Thymus (tissue), 11 donors: ENCODE results near the gene PPM1L. TPM values are rescaled to one million over a fixed set of nuclear protein-coding genes. Genes with fewer than 3 reads are reported as not detected.

Experiments
- DNase-seq, 9 donors: peaks; one replicate each; pipeline ENCODE4 v3.0.0-alpha.2; 2013; ENCODE audit warnings: low spot score in 9 of 9, low read depth in 6 of 9, missing footprints in 1 of 9
- H3K27ac ChIP-seq, 2 donors: one replicate each; pipeline ENCODE4 v1.5.1; 2013; ENCODE audit warnings: control low read depth in 1 of 2, low read depth in 1 of 2, low read length in 1 of 2, mild to moderate bottlenecking in 1 of 2, moderate library complexity in 1 of 2
- H3K27me3 ChIP-seq, 2 donors: one replicate each; pipeline ENCODE4 v1.5.1; 2013; ENCODE audit warnings: low read length in 1 of 2; ENCODE audit not compliant: control insufficient read depth in 2 of 2, insufficient read depth in 1 of 2
- H3K36me3 ChIP-seq, 2 donors: one replicate each; pipeline ENCODE4 v1.5.1; 2013; ENCODE audit warnings: low read length in 1 of 2, mild to moderate bottlenecking in 1 of 2, moderate library complexity in 1 of 2; ENCODE audit not compliant: control insufficient read depth in 2 of 2, insufficient read depth in 2 of 2
- H3K4me1 ChIP-seq, 2 donors: one replicate each; pipeline ENCODE4 v1.5.1; 2013; ENCODE audit warnings: low read length in 2 of 2; ENCODE audit not compliant: control insufficient read depth in 2 of 2, insufficient read depth in 2 of 2
- H3K4me3 ChIP-seq, 2 donors: one replicate each; pipeline ENCODE4 v1.5.1; 2013; ENCODE audit warnings: low read length in 2 of 2, control low read depth in 1 of 2, mild to moderate bottlenecking in 1 of 2
- H3K9me3 ChIP-seq, 2 donors: one replicate each; pipeline ENCODE4 v1.5.1; 2013; ENCODE audit warnings: low read length in 1 of 2, mild to moderate bottlenecking in 1 of 2; ENCODE audit not compliant: control insufficient read depth in 2 of 2, insufficient read depth in 1 of 2
- WGBS: extraction: QIAGEN DNeasy Blood & Tissue Kit; methylation state at CpG from one replicate; pipeline ENCODE4 v1.1.7; 2013; 5-methylcytosine and 5-hydroxymethylcytosine counted together
- polyA plus RNA-seq: library from polyadenylated mRNA; stranded (reverse); fragments of 200-250 nt; gene quantifications from one replicate; pipeline ENCODE4 v1.2.3, GENCODE V29; 2013
- total RNA-seq: library from RNA; stranded (reverse); fragments of 120-200 nt; gene quantifications from one replicate; pipeline ENCODE4 v1.2.4, GENCODE V29; 2013
- donor health status: healthy.

PPM1L gene
- total and polyA plus RNA-seq, 2 donors = 3.3 to 4.7 TPM

DNA sequence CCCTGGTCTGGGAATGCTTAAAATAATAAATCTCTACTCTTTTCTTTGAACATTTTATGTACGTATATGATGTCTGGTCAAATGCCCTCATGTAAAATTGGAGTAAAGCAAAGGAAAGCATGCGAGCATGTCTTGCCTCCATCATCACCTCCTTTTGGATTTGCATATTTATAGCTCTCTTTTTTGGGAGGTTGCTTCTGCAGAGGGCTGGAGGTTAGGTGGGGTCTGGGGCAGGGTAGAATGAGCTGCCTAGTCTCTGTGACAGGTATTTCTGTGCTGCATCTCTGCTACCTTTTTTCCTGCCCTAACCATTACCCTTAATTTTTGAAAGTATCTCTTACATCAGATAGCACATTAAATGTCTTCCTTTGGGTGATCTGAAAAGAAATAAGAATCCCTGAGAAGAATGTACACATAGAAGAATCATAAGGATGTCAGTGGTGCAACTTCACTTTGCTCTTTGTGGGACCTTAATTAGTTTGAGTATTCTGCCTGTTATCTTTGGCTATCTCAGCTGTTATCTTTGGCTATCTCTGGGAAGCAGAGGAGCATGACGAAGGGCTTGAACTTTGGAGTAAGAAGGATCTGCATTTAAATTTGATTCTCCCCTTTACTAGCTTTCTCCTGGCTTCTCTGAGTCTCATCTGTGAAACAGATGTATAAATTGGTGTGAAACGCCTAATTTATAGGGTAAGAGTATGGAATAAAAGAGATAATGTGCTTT is 40.2 kb downstream of the PPM1L start:
- no peak overlapping the region for H3K4me3 ChIP-seq
- H3K27me3 ChIP-seq = no peaks in the 10 kb centered on the region
- 83% methylated on average over 4 of the region's 4 CpGs for WGBS
- no peak for DNase-seq
- no peaks in the 10 kb centered on the region for H3K9me3 ChIP-seq
- no peak overlapping the region for H3K27ac ChIP-seq
- no peaks in the 10 kb centered on the region for H3K36me3 ChIP-seq
- peaks cover 0 to 1% of the 10 kb centered on the region in 2 donors for H3K4me1 ChIP-seq

DNA sequence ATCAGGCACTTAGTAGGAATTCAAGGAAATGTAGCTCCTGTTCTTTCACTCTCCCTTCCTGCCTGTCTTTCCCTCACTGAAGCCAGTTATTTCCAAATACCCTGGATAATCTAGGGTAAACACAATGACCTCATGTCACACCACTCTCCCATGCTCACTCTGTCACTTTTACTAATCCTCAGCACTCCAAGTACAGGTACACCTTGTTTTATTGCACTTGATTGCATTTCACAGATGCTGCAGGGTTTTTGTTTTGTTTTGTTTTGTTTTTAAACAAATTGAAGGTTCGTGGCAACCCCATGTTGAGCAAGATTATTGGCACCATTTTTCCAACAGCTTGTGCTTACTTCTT is 40.8 kb downstream of the PPM1L start:
- WGBS = 96% methylated on average over 1 of the region's 1 CpG

DNA sequence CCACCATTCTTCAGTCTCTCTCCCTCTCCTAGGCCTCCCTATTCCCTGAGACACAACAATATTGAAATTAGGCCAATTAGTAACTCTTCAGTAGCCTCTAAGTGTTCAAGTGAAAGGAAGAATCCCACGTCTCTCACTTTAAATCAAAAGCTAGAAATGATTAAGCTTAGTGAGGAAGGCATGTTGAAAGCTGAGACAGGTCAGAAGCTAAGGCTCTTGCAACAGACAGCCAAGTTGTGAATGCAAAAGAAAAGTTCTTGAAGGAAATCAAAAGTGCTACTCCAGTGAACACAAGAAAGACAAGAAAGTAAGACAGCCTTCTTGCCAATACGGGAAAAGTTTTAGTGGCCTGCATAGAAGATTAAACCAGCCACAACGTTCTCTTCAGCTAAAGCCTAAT is 41.3 kb downstream of the PPM1L start:
- H3K27me3 ChIP-seq = no peaks in the 10 kb centered on the region
- peaks cover 0 to 6% of the 10 kb centered on the region in 2 donors for H3K4me1 ChIP-seq
- no peak overlapping the region for H3K27ac ChIP-seq
- DNase-seq = no peak
- no peaks in the 10 kb centered on the region for H3K36me3 ChIP-seq
- 96% methylated on average over 3 of the region's 3 CpGs for WGBS
- H3K9me3 ChIP-seq = no peaks in the 10 kb centered on the region
- H3K4me3 ChIP-seq = no peak overlapping the region

More for the DNA sequence above, 40.8 kb downstream of the PPM1L start:
- H3K27ac ChIP-seq = no peak overlapping the region
- H3K9me3 ChIP-seq = no peaks in the 10 kb centered on the region
- H3K27me3 ChIP-seq = no peaks in the 10 kb centered on the region
- H3K36me3 ChIP-seq = no peaks in the 10 kb centered on the region
- DNase-seq = no peak
- no peak overlapping the region for H3K4me3 ChIP-seq
- peaks cover 0 to 5% of the 10 kb centered on the region in 2 donors for H3K4me1 ChIP-seq

- peak in 8 of 9 donors; percentile 8 to 54 (median 22) for DNase-seq
- 36% methylated on average over 8 of the region's 8 CpGs for WGBS
Observed at GRCh38 chr3:160801386-160802118, 45.5 kb downstream of the PPM1L start.

DNA sequence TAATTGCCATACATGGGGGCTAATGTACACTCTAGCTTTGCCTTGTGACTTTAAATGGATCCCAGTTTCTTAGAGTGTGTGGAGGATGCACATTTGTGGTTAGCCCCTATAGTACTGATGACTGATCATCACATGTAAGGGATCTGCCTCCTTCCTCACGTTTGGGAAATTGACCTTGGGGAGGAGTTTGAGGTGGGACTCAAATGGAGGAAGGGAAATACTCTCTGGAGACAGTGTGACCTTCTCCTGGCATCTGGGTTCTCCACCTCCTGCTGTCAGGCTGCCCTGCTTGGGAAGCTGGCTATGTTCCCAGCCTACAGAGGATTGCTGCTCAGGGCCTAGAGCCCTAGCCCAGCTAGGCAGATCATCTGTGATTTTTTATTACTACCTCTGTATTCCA is 48.7 kb downstream of the PPM1L start:
- no peak for DNase-seq
- Histone ChIP-seq H3K27ac (no peak overlapping the region), H3K27me3 (no peaks in the 10 kb centered on the region), H3K4me3 (no peak overlapping the region), H3K9me3 (no peaks in the 10 kb centered on the region), H3K4me1 (peaks cover 0 to 6% of the 10 kb centered on the region in 2 donors), H3K36me3 (no peaks in the 10 kb centered on the region)
- 52% methylated on average over 1 of the region's 1 CpG for WGBS

More at GRCh38 chr3:160801386-160802118, 45.5 kb downstream of the PPM1L start:
- H3K4me3 ChIP-seq = no peak overlapping the region
- no peaks in the 10 kb centered on the region for H3K36me3 ChIP-seq
- no peaks in the 10 kb centered on the region for H3K9me3 ChIP-seq
- peak overlapping the region in 1 of 2 donors; percentile 45 for H3K27ac ChIP-seq
- peaks cover 0 to 6% of the 10 kb centered on the region in 2 donors for H3K4me1 ChIP-seq
- H3K27me3 ChIP-seq = no peaks in the 10 kb centered on the region

DNA sequence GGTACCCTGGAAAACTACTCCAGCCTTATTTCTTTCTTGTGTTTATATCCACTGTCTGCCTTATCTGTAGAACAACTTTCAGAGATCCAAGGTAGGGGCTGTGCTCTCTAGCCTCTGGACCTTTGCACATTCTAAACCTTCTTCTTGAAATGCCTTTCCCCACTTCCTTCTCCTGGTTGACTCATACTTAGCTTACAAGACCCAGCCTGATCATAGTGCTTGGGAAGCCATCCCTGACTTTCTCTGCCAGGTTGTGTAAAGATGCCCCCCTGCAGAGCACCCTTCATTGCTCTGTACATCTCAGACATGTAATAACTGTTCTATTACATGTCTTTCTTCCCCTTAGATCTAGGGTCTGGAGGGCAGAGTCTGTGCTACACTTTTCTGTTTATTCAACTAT is 50.1 kb downstream of the PPM1L start:
- Histone ChIP-seq H3K9me3 (no peaks in the 10 kb centered on the region), H3K27ac (no peak overlapping the region), H3K36me3 (no peaks in the 10 kb centered on the region), H3K27me3 (no peaks in the 10 kb centered on the region), H3K4me1 (peaks cover 0 to 6% of the 10 kb centered on the region in 2 donors), H3K4me3 (no peak overlapping the region)
- no peak for DNase-seq

DNA sequence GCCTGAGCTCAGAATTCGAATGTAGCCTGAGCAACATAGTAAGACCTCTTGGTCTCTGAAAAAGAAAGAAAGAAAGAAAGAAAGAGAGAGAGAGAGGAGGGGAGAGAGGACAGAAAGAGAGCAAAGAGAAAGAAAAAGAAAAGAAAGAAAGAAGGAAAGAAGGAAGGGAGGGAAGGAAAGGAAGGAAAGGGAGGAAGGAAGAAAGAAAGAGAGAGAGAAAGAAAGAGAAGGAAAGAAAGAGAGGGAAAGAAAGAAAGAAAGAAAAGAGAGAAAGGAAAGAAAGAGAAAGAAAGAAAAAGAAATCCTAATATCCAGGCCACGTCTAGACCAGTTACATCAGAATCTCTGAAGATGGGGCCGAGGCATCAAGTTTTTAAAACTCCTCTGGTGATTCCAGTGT is 50.7 kb downstream of the PPM1L start:
- 97% methylated on average over 3 of the region's 3 CpGs for WGBS
- H3K4me1 ChIP-seq = peaks cover 0 to 2% of the 10 kb centered on the region in 2 donors
- no peak overlapping the region for H3K4me3 ChIP-seq
- no peaks in the 10 kb centered on the region for H3K9me3 ChIP-seq
- H3K36me3 ChIP-seq = no peaks in the 10 kb centered on the region
- no peak for DNase-seq
- H3K27me3 ChIP-seq = no peaks in the 10 kb centered on the region
- H3K27ac ChIP-seq = no peak overlapping the region

DNA sequence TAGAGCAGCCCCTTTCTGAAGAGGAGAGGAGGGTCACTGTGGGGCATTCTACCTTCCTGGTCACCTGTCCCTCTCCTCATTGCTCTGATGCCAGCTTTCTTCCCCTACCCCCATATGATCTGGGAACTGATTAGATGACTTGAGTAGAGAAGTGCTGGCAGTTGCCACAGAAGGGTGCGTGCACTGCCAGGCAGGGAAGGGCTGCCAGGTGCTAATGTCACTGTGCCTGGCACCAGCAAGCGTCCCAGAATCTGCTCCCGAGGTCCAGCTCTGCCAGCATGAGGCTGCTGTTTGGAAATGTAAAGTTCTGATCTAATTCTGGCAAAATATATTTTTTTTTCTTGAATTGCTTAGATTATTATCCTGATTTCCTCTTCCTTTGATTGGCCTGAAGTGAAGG is 52.8 kb downstream of the PPM1L start:
- WGBS = 96% methylated on average over 3 of the region's 3 CpGs
- no peak for DNase-seq
- Histone ChIP-seq H3K9me3 (no peaks in the 10 kb centered on the region), H3K36me3 (no peaks in the 10 kb centered on the region), H3K27ac (no peak overlapping the region), H3K4me1 (no peaks in the 10 kb centered on the region), H3K27me3 (no peaks in the 10 kb centered on the region), H3K4me3 (no peak overlapping the region)

DNA sequence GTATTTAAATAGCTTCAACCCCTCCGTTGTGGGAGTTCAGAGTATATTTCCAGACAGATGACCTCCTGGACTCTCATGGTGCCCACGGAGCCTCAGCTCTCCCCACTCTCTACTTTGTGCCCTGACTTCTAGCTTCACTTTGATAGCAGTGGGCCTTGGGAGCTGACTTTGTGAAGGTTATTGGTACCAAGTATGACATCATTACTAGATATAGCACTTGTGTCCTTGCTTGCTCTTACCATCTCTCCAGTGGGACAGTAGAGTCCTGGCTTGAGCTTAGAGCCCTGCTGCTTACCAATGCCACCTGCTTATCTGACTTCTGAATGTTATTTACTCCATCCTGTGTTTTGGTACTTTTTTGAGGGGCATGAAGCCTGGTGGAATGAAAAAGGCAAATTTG is 53.4 kb downstream of the PPM1L start:
- Histone ChIP-seq H3K36me3 (no peaks in the 10 kb centered on the region), H3K9me3 (no peaks in the 10 kb centered on the region), H3K27ac (no peak overlapping the region), H3K4me1 (no peaks in the 10 kb centered on the region), H3K27me3 (no peaks in the 10 kb centered on the region), H3K4me3 (no peak overlapping the region)
- DNase-seq = no peak
- 73% methylated on average over 2 of the region's 2 CpGs for WGBS
